GM12878 (cell line): ENCODE results near the gene PIRT.
"Not testable (repeated sequence)": the region's sequence is repeated elsewhere in the genome, so short reads cannot be mapped to it uniquely, and the experiment has no call there.

Experiments
- CHD4 ChIP-seq: fragments of 200-600 bp; sonication (generic); IDR thresholded peaks from 2 replicates; pipeline ENCODE4 v1.6.1; 2016; ENCODE audit warnings: mild to moderate bottlenecking
- CTCF ChIP-seq, 3 experiments: IDR thresholded peaks in 2 of 3; conservative IDR thresholded peaks in 1 of 3; 2 replicates each; pipeline ENCODE4 v1.5.1; 2011; ENCODE audit warnings: low read depth in 3 of 3, low read length in 3 of 3, mild to moderate bottlenecking in 3 of 3, control low read depth in 2 of 3, moderate library complexity in 2 of 3, inconsistent platforms in 1 of 3, mixed read lengths in 1 of 3; ENCODE audit not compliant: control insufficient read depth in 2 of 3, insufficient read depth in 1 of 3; ENCODE audit errors: extremely low read depth in 1 of 3
- EGR1 ChIP-seq, 2 experiments: IDR thresholded peaks; 1 replicate in 1 of 2; 2 replicates in 1 of 2; pipeline ENCODE4 v1.6.1; 2011 to 2012; ENCODE audit warnings: low read depth in 2 of 2, low read length in 2 of 2, borderline replicate concordance in 1 of 2, mild to moderate bottlenecking in 1 of 2, moderate library complexity in 1 of 2
- JUNB ChIP-seq: IDR thresholded peaks from 2 replicates; pipeline ENCODE4 v1.6.1; 2016; ENCODE audit warnings: antibody characterized with exemption, mild to moderate bottlenecking
- KAT2A ChIP-seq: conservative IDR thresholded peaks from 2 replicates; pipeline ENCODE4 v1.6.1; 2011; ENCODE audit warnings: low read depth, low read length; ENCODE audit not compliant: control insufficient read depth
- MYB ChIP-seq: fragments of 150-350 bp; IDR thresholded peaks from 2 replicates; pipeline ENCODE4 v1.6.1; 2014; ENCODE audit warnings: mild to moderate bottlenecking, low read depth, low read length, borderline replicate concordance
- NFYA ChIP-seq: IDR thresholded peaks from 2 replicates; pipeline ENCODE4 v1.6.1; 2011; ENCODE audit warnings: low read depth, mild to moderate bottlenecking, low read length, improper control_type of control experiment, borderline replicate concordance
- TAF1 ChIP-seq: IDR thresholded peaks from 2 replicates; pipeline ENCODE4 v1.6.1; 2011; ENCODE audit warnings: mild to moderate bottlenecking, low read depth, low read length, borderline replicate concordance
- USF1 ChIP-seq: IDR thresholded peaks from 2 replicates; pipeline ENCODE4 v1.6.1; 2011; ENCODE audit warnings: borderline replicate concordance, low read depth, mild to moderate bottlenecking, moderate library complexity, mixed read lengths, low read length; ENCODE audit not compliant: insufficient read depth; ENCODE audit errors: extremely low read length

DNA sequence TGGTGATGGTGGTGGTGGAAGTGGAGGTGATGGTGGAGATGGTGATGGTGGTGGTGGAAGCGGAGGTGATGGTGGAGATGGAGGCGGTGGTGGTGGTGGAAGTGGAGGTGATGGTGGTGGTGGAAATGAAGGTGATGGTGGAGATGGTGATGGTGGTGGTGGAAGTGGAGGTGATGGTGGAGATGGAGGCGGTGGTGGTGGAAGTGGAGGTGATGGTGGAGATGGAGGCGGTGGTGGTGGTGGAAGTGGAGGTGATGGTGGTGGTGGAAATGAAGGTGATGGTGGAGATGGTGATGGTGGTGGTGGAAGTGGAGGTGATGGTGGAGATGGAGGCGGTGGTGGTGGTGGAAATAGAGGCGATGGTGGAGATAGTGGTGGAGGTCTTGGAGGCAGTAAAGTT is 8.7 kb upstream of the PIRT start:
- not testable (repeated sequence) for TF ChIP-seq NFYA; KAT2A; JUNB; CTCF (IDR thresholded peaks at IDR 0.05 in 2 of 3, conservative IDR thresholded peaks at IDR 0.05 in 1 of 3; ENCODE audit: control insufficient read depth in 2 of 3, extremely low read depth in 1 of 3, insufficient read depth in 1 of 3, low read depth in 3 of 3, low read length in 3 of 3); TAF1; CHD4; USF1; MYB; EGR1 (IDR thresholded peaks at IDR 0.05; ENCODE audit: borderline replicate concordance in 1 of 2, low read depth in 2 of 2, low read length in 2 of 2)
